OCI-LY1 (cell line): ENCODE data around the gene SLC40A1.

Source experiments
- H2AFZ ChIP-seq: fragments of 200-600 bp; sonication (generic), shearing (Covaris generic); 2 replicates; pipeline ENCODE4 v1.6.0; 2014; ENCODE audit warnings: antibody characterized with exemption, mild to moderate bottlenecking, low read length
- H3F3A ChIP-seq: fragments of 200-600 bp; sonication (generic), shearing (Covaris generic); 2 replicates; pipeline ENCODE4 v1.6.0; 2014; ENCODE audit warnings: mild to moderate bottlenecking, antibody characterized with exemption, low read length, moderate library complexity; ENCODE audit not compliant: insufficient read depth
- H3K27ac ChIP-seq: fragments of 200-600 bp; sonication (generic); 2 replicates; pipeline ENCODE4 v1.5.1; 2014; ENCODE audit warnings: low read length, mixed run types, mild to moderate bottlenecking, low read depth; ENCODE audit not compliant: poor library complexity, severe bottlenecking
- H3K27me3 ChIP-seq: fragments of 200-600 bp; sonication (generic); 2 replicates; pipeline ENCODE4 v1.6.0; 2014; ENCODE audit warnings: antibody characterized with exemption, mild to moderate bottlenecking, low read length, moderate library complexity; ENCODE audit not compliant: insufficient read depth
- H3K36me3 ChIP-seq: fragments of 200-600 bp; sonication (generic); 2 replicates; pipeline ENCODE4 v1.6.1; 2014; ENCODE audit warnings: mild to moderate bottlenecking, antibody characterized with exemption, low read length, moderate library complexity, mixed read lengths; ENCODE audit not compliant: insufficient read depth
- H3K4me1 ChIP-seq: fragments of 200-600 bp; sonication (generic); 2 replicates; pipeline ENCODE4 v1.5.1; 2014; ENCODE audit warnings: mild to moderate bottlenecking, low read length, moderate library complexity; ENCODE audit not compliant: insufficient read depth, severe bottlenecking
- H3K4me2 ChIP-seq: fragments of 200-600 bp; sonication (generic), shearing (Covaris generic); 2 replicates; pipeline ENCODE4 v1.6.1; 2014; ENCODE audit warnings: low read length
- H3K4me3 ChIP-seq: fragments of 200-600 bp; sonication (generic); 2 replicates; pipeline ENCODE4 v1.5.1; 2014; ENCODE audit warnings: low read length, low read depth, mild to moderate bottlenecking, mixed read lengths; ENCODE audit not compliant: poor library complexity, severe bottlenecking
- H3K79me2 ChIP-seq: fragments of 200-600 bp; shearing (Covaris generic); 2 replicates; pipeline ENCODE4 v1.6.1; 2016; ENCODE audit warnings: mixed run types, low read length, mixed read lengths; ENCODE audit not compliant: insufficient read depth
- H3K9ac ChIP-seq: fragments of 200-600 bp; sonication (generic), shearing (Covaris generic); 2 replicates; pipeline ENCODE4 v1.6.1; 2014; ENCODE audit warnings: mild to moderate bottlenecking, low read length, mixed read lengths
- H3K9me2 ChIP-seq: fragments of 200-600 bp; sonication (generic), shearing (Covaris generic); 2 replicates; pipeline ENCODE4 v1.6.1; 2014; ENCODE audit warnings: low read depth, mild to moderate bottlenecking, low read length, mixed read lengths
- H3K9me3 ChIP-seq: fragments of 200-600 bp; shearing (Covaris generic); 2 replicates; pipeline ENCODE4 v1.6.1; 2014; ENCODE audit warnings: low read length, mixed read lengths
- H4K20me1 ChIP-seq: fragments of 200-600 bp; sonication (generic), shearing (Covaris generic); 2 replicates; pipeline ENCODE4 v1.6.0; 2016; ENCODE audit warnings: mild to moderate bottlenecking, low read length; ENCODE audit not compliant: insufficient read depth
- CTCF ChIP-seq: fragments of 200-600 bp; sonication (generic), shearing (Covaris generic); IDR thresholded peaks from 2 replicates; pipeline ENCODE4 v1.5.1; 2017; ENCODE audit warnings: mild to moderate bottlenecking, antibody characterized with exemption, low read length, moderate library complexity, mixed read lengths
- EZH2 ChIP-seq: fragments of 200-600 bp; sonication (generic), shearing (Covaris generic); IDR thresholded peaks from 2 replicates; pipeline ENCODE4 v1.8.0; 2017; ENCODE audit warnings: borderline replicate concordance, mixed run types, mild to moderate bottlenecking, antibody characterized with exemption, low read length, moderate library complexity, mixed read lengths

The SLC40A1 gene

GRCh38 chr2:189610700-189611099, 30.1 kb upstream of the SLC40A1 start:
- Histone ChIP-seq H3K4me3 (no peak overlapping the region), H2AFZ (no peak overlapping the region), H3K9ac (no peak overlapping the region), H3K79me2 (no peaks in the 10 kb centered on the region), H3K9me3 (no peaks in the 10 kb centered on the region), H3K27ac (no peak overlapping the region), H3F3A (no peaks in the 10 kb centered on the region), H4K20me1 (no peaks in the 10 kb centered on the region), H3K4me1 (no peaks in the 10 kb centered on the region), H3K4me2 (no peak overlapping the region), H3K27me3 (no peaks in the 10 kb centered on the region), H3K9me2 (no peaks in the 10 kb centered on the region), H3K36me3 (no peaks in the 10 kb centered on the region)
- TF ChIP-seq EZH2 (no peak), CTCF (no peak)

- Histone ChIP-seq H3K4me1 (no peaks in the 10 kb centered on the region), H3K27me3 (no peaks in the 10 kb centered on the region), H3K36me3 (no peaks in the 10 kb centered on the region), H4K20me1 (no peaks in the 10 kb centered on the region), H3K79me2 (no peaks in the 10 kb centered on the region), H3K9me2 (no peaks in the 10 kb centered on the region), H3K4me2 (no peak overlapping the region), H3K4me3 (no peak overlapping the region), H2AFZ (no peak overlapping the region), H3K27ac (no peak overlapping the region), H3F3A (no peaks in the 10 kb centered on the region), H3K9me3 (no peaks in the 10 kb centered on the region), H3K9ac (no peak overlapping the region)
- TF ChIP-seq EZH2 (no peak), CTCF (no peak)
These were observed 29.3 kb upstream of the SLC40A1 start for GRCh38 chr2:189609853-189610252.

- Histone ChIP-seq H3K4me2 (no peak overlapping the region), H2AFZ (no peak overlapping the region)
- TF ChIP-seq EZH2 (no peak), CTCF (no peak)
These were observed 28.8 kb upstream of the SLC40A1 start for GRCh38 chr2:189609423-189609816.

More at GRCh38 chr2:189609423-189609816, 28.8 kb upstream of the SLC40A1 start:
- no peaks in the 10 kb centered on the region for H3K79me2 ChIP-seq
- no peaks in the 10 kb centered on the region for H3K9me2 ChIP-seq
- H3K4me1 ChIP-seq: no peaks in the 10 kb centered on the region
- no peak overlapping the region for H3K27ac ChIP-seq
- no peaks in the 10 kb centered on the region for H4K20me1 ChIP-seq
- no peaks in the 10 kb centered on the region for H3K27me3 ChIP-seq
- no peaks in the 10 kb centered on the region for H3K36me3 ChIP-seq
- no peaks in the 10 kb centered on the region for H3F3A ChIP-seq
- H3K9ac ChIP-seq: no peak overlapping the region
- H3K4me3 ChIP-seq: no peak overlapping the region
- no peaks in the 10 kb centered on the region for H3K9me3 ChIP-seq
